Measurements from ENCODE around the gene MEGF9. TPM values are rescaled to one million over a fixed set of nuclear protein-coding genes. Genes with fewer than 3 reads are reported as not detected.

MEGF9 gene
- total and polyA plus RNA-seq, 2 of the 13 experiments (the other 11 are each of a cell fraction or from before 2014, with no cell fraction given) = 3.1 to 3.3 TPM

DNA sequence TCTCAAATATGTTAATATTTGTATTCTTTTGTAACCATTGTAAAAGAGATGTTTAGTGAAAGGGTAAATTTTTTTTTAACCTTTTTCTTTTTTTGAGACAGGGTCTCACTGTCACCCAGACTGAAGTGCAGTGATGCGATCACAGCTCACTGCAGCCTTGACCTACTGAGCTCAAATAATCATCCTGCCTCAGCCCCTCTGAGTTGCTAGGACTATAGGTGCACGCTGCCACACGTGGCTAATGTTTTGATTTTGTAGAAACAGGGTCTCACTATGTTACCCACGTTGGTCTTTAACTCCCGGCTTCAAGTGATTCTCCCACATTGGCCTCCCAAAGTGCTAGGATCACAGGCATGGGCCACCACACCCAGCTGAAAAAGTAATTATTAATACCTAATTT lies 76.4 kb downstream of the MEGF9 start (continued):
- TF ChIP-seq HOXA5 (CRISPR knock-in tag; IDR thresholded peaks at IDR 0.05) (no peak), ZNF142 (CRISPR knock-in tag; IDR thresholded peaks at IDR 0.05) (no peak), ZNF747 (CRISPR knock-in tag; IDR thresholded peaks at IDR 0.05; ENCODE audit: borderline replicate concordance) (no peak), TBL1XR1 (IDR thresholded peaks at IDR 0.05; ENCODE audit: borderline replicate concordance, low read length, partially characterized antibody) (no peak), ZMYM4 (CRISPR knock-in tag; IDR thresholded peaks at IDR 0.05) (peak; percentile 21; the same call in 1 of the 2 replicates), FOXJ3 (CRISPR knock-in tag; IDR thresholded peaks at IDR 0.05; ENCODE audit: borderline replicate concordance) (0 out of 2 replicates have a peak, but pooled peaks have one; percentile 26), ADNP (CRISPR knock-in tag; IDR thresholded peaks at IDR 0.05) (no peak), NCOA2 (CRISPR knock-in tag; IDR thresholded peaks at IDR 0.05) (no peak), ZBTB44 (CRISPR knock-in tag; IDR thresholded peaks at IDR 0.05) (no peak), ZNF138 (CRISPR knock-in tag; IDR thresholded peaks at IDR 0.05; ENCODE audit: low read depth) (no peak), DBP (CRISPR knock-in tag; IDR thresholded peaks at IDR 0.05; ENCODE audit: not compliant biosample characterization) (no peak), NR2F1 (CRISPR knock-in tag; IDR thresholded peaks at IDR 0.05) (peak in 1 of 2 experiments; percentile 34; a peak in 1 of 4 replicates), NR2F6 (IDR thresholded peaks at IDR 0.05) (no peak), NR2F6 (CRISPR knock-in tag; IDR thresholded peaks at IDR 0.05) (peak; percentile 53), ATRX (CRISPR knock-in tag; IDR thresholded peaks at IDR 0.05; ENCODE audit: borderline replicate concordance) (no peak), ARID5B (CRISPR knock-in tag; IDR thresholded peaks at IDR 0.05) (peak; percentile 47)
- TF ChIP-seq, protein P1, sequence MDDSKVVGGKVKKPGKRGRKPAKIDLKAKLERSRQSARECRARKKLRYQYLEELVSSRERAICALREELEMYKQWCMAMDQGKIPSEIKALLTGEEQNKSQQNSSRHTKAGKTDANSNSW (CRISPR knock-in tag; IDR thresholded peaks at IDR 0.05; ENCODE audit: borderline replicate concordance) = no peak
